ENCODE measurements around the gene TRPM1.

The TRPM1 gene

GRCh38 chr15:31133890-31134289, 32.4 kb upstream of the TRPM1 start:
- H3K4me3 ChIP-seq (replicated peaks in 1 of 2; ENCODE audit: low read depth in 2 of 2, low read length in 2 of 2) = no peak overlapping the region
- no peak for DNase-seq (ENCODE audit: low read depth in 2 of 2)
- TF ChIP-seq CTCF (IDR thresholded peaks at IDR 0.05; ENCODE audit: low read depth, low read length) = no peak

GRCh38 chr15:31131853-31132375, 30.4 kb upstream of the TRPM1 start:
- H3K4me3 ChIP-seq (replicated peaks in 1 of 2; ENCODE audit: low read depth in 2 of 2, low read length in 2 of 2) = no peak overlapping the region
- TF ChIP-seq CTCF (IDR thresholded peaks at IDR 0.05; ENCODE audit: low read depth, low read length) = no peak
- no peak for DNase-seq (ENCODE audit: low read depth in 2 of 2)

GRCh38 chr15:31130576-31131237, 29.2 kb upstream of the TRPM1 start:
- DNase-seq (ENCODE audit: low read depth in 2 of 2) = no peak
- TF ChIP-seq CTCF (IDR thresholded peaks at IDR 0.05; ENCODE audit: low read depth, low read length) = no peak
- no peak overlapping the region for H3K4me3 ChIP-seq (replicated peaks in 1 of 2; ENCODE audit: low read depth in 2 of 2, low read length in 2 of 2)

GRCh38 chr15:31129769-31130303, 28.3 kb upstream of the TRPM1 start:
- no peak for TF ChIP-seq CTCF (IDR thresholded peaks at IDR 0.05; ENCODE audit: low read depth, low read length)
- no peak for DNase-seq (ENCODE audit: low read depth in 2 of 2)
- H3K4me3 ChIP-seq (replicated peaks in 1 of 2; ENCODE audit: low read depth in 2 of 2, low read length in 2 of 2) = no peak overlapping the region

GRCh38 chr15:31128919-31129768, 27.6 kb upstream of the TRPM1 start:
- TF ChIP-seq CTCF (IDR thresholded peaks at IDR 0.05; ENCODE audit: low read depth, low read length) = peak; percentile 98
- no peak overlapping the region for H3K4me3 ChIP-seq (replicated peaks in 1 of 2; ENCODE audit: low read depth in 2 of 2, low read length in 2 of 2)
- DNase-seq (ENCODE audit: low read depth in 2 of 2) = peak; percentile 72 to 78

GRCh38 chr15:31128477-31128876, 27.0 kb upstream of the TRPM1 start:
- no peak for DNase-seq (ENCODE audit: low read depth in 2 of 2)
- H3K4me3 ChIP-seq (replicated peaks in 1 of 2; ENCODE audit: low read depth in 2 of 2, low read length in 2 of 2) = no peak overlapping the region
- no peak for TF ChIP-seq CTCF (IDR thresholded peaks at IDR 0.05; ENCODE audit: low read depth, low read length)
